GM19438 (cell line): ENCODE measurements around the gene ELMO2.

ENCODE experiments used
- ATAC-seq: cut with Tn5 transposase; IDR thresholded peaks from one replicate; pipeline ENCODE4 v1.9.1; 2021; ENCODE audit warnings: low read depth; ENCODE audit not compliant: unreplicated experiment

Gene ELMO2

DNA sequence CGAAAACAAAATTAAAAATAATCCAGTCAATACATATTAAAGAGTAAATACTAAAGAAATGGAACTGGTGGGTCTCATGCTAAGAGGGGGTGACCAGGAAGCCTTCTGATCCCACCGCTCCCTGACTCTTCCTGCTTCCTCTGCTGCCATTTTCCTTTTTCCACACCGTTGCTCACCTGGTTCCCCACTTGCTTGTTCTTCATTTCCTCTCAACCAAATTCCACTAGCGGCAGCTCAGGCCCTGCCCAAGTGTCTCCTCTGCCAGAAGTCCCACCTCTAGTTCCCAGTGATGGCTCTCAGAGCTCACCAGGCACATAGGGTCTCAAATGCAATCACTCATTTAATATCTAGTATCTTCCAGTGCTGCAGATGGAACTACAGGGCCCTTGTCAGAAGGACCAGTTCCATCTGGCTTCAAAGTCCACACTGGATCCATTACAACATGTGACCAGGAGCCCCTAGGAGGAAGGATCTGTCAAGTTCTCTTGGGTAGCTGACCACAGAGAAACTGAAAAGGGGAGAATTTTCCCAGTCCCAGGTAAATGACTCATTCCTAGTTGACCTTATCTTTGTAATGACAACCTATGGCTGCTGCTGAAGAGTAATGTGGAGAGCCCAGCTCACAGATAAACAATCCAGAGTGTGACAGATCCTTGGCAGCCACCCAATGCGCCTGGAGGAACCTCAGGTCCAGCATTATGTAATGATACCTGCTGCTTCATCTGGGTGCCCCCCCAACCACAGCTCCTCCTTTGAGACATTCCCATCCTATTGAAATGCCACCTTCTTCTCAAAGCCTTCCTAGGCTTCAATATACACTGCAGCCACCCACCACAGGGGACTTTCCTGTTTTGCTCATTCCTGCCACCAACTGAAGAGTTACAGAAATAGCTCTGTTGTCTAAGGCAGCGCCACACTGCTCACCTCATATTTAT lies 38.2 kb downstream of the ELMO2 start:
- ATAC-seq = no peak

- no peak for ATAC-seq
Measured at GRCh38 chr20:46367234-46367633, 39.2 kb downstream of the ELMO2 start.

DNA sequence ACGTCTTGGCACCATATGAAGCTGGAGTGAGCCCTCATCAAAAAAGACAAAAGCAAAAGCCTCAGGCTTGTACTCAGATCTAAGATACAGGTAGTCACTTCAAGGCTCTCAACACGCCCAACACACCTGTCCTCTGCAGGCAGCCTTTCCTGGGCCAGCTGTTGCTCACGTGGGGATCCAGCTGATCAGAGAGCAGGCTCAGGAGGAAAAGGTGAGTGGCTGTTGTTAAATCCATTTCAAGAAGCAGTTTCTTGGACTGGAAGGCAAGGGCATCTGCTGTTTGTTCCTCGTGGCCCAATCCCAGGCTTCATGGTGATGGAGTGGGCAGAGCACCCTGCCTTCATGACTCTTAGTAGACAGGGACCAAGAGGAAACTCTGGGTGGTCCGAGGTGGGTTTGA lies 39.6 kb downstream of the ELMO2 start:
- ATAC-seq = no peak

DNA sequence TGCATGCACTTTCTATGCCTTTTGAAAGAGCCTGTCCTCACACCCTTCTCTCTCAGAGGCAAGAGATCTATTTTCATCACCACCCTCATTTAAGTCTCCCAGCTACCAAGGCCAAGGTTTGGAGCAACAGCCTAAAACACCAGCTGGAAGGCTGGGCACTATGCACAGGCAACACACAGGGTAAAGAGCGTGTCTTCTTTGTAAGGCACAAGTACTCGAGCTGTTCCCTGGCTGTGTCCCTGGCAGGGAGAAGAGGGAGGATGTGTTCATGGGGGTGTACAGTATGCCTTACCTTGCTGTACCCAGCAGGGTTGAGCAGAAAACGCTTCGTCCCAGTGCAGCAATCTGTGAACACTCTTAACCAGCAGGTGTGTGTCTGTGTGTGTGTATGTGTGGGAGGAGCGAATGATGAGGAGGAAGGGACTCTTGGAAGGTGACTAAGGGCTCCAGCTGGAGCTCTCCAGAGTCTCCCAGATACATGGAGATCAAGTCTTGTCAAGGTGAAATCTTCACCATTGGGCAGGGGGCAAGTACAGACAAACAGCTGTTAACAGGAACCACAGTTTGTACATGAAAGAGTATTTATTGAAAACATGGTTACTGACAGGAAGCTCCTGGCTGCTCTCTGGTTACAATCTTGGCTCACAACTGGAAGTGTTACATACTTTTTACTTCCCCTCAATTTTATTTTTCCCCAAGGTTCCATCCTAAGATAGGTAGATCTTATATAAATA lies 40.8 kb downstream of the ELMO2 start:
- ATAC-seq = no peak

GRCh38 chr20:46364670-46365486 lies 41.5 kb downstream of the ELMO2 start:
- no peak for ATAC-seq

- peak; percentile 63 for ATAC-seq
Measured at GRCh38 chr20:46363874-46364669, 42.3 kb downstream of the ELMO2 start.

DNA sequence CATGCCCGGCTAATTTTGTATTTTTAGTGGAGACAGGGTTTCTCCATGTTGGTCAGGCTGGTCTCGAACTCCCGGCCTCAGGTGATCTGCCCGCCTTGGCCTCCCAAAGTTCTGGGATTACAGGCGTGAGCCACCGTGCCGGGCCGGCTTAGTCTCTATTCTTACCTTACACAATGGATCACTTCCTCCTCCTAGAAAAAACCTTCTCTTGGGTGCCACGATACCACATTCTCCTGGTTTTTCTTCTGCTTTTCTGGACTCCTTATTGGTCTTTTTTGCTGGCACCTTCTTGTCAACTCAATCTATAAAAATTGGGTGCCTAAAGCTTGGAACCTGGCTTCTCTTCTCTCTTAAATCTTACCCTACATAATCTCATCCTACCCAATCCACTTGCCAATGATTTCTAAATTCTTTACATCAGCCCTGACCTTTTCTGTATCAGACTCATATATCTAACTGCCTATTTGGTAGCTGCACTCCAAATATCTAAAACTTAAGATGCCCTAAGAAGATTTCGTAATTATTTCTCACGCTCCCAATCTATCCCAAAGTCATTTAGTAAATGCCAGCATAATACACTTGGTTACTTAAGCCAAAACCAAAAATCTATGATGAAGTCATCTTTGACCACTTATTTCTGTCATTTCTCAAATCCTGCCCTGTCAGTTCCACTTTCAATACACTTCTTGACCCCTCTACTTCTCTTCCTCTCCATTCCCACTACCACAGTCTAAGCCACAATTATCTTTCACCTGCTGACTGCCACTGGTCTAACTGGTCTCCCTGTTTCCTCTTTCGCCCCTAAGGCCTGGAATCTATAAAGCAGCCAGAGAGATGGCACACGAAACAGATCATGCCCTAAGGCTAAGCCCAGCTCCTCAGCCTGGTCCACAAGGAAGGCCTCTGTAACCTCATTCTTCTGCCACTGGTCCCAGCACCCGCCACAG lies 43.2 kb downstream of the ELMO2 start:
- ATAC-seq = peak; percentile 3

DNA sequence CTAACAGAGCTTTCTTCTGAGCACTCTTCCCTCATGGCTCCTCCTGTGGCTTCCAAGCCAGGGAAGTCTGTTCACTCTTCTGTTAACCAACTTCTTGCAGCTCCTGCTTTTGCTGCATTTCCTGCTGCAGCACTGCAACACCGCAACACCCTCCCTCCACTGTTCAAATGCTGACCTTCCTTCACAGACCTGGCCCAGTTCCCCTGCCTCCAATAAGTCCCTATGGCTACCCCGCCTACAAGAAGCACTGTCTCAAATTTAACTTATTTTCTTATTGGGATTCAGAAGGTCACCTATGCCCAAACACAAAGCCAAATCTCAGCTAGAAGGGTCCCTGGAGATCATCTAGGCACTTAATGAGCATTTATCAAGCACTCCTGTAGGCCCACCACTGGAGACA lies 44.6 kb downstream of the ELMO2 start:
- ATAC-seq = no peak

GRCh38 chr20:46361381-46361780 lies 45.0 kb downstream of the ELMO2 start:
- ATAC-seq = no peak

GRCh38 chr20:46359233-46359751 lies 47.1 kb downstream of the ELMO2 start:
- no peak for ATAC-seq

DNA sequence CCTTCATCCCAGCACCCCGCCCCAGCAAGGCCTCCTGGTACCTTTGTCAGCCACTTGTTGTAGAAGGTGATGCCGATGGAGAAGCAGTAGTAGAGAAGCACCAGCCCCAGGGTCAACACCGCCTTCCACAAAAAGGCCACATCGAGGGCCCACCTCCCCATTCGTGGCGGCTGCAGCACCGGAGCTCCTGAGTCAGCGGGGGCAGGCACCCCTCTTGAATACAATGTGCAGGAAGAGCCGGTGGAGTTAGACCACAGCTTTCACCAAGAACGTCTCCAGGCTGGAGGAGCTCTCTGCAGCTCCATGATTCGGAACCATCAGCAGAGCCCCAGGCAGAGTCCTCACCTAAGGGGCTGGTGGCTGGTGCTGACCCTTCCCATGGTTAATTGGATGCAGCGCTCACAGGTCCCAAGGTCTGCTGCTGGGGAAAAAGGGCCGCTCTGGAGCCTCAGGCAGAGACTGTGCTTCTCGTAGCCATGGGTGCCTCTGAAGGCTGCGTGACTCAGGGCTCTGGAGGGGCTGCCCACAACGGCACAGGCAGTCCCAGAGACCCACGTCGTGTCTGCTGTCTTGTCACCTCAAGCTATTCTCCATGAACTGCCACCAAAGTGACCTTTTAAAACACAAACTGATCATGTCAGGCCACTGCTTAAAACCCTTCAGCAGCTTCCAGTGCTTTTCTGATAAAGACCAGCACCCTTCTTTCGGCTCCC lies 47.9 kb downstream of the ELMO2 start:
- no peak for ATAC-seq

GRCh38 chr20:46357030-46357514 lies 49.3 kb downstream of the ELMO2 start:
- ATAC-seq = no peak

DNA sequence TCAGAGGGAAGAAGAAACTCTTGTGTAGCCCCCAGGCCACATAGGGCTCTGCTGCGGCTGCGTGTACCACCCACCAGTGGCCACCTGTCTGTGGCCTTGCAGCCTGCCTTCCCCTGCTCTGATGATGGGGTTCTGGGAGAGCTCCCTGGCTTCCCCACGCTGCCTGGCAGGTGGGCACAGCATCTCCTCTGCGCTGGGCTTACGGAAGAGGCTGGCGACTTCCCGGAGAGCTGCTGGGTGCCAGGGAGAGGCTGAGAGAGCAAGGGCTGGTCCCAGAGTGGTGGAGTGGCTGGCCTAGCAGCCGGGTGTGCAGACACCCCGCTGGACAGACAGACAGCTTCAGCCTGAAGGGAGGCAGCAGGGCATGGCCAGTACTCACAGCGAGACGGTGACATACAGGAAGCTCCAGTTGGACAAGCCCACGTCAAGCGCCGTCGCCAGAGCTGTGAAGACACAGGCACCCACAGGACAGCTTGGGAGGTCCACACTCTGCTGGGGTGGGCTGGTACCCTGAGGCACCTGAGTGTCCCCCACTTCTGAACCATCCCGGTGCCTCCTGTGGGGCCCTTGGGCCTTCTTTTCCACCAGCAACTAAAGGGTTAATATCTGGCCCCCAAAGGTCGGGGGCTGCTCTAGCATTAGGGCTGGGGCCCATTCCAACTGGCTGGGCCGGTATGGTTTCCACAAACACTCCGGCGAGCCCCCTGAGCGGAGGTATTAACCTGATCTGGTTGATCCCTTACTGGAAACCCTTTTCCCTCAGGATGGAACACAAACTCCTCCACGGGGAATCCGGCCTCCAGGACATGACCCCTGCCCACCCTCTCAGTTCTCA lies 50.0 kb downstream of the ELMO2 start:
- ATAC-seq = no peak

DNA sequence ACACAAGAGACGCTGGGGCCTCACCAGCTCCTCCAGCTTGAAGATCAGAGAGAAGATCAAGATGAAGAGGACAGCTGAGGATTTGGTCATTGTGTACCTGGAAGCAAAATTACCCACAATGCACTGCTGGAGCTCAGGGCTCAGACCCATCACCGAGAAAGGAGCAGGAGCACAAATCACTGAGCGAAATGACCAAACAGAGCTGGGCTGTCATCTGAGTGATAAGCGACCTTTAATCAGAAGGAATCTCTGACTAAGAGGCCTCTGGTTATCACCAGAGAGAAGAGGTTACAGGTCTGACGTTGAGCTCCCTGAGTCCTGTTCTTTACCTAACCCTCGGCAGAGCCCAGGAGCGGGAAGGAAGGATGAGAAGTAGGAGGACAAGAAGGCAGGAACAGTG lies 50.6 kb downstream of the ELMO2 start:
- no peak for ATAC-seq

GRCh38 chr20:46354920-46355654 lies 51.3 kb downstream of the ELMO2 start:
- no peak for ATAC-seq

- no peak for ATAC-seq
Measured at GRCh38 chr20:46354207-46354555, 52.2 kb downstream of the ELMO2 start.
